Chondrocyte (in vitro differentiated cells): Measurements from ENCODE around the gene SGMS1. TPM values are rescaled to one million over a fixed set of nuclear protein-coding genes. Genes with fewer than 3 reads are reported as not detected.

Experiments
- DNase-seq: peaks from one replicate; pipeline ENCODE4 v3.0.0; 2021; ENCODE audit warnings: mixed read lengths, low spot score
- H3K27ac Mint-ChIP-seq: one replicate; pipeline ENCODE4 v1.8.0; 2021; ENCODE audit warnings: mild to moderate bottlenecking, moderate library complexity, mixed read lengths; ENCODE audit not compliant: unreplicated experiment
- H3K27me3 Mint-ChIP-seq: 2 replicates; pipeline ENCODE4 v1.8.0; 2021; ENCODE audit warnings: low read depth, mixed read lengths
- H3K36me3 Mint-ChIP-seq: 2 replicates; pipeline ENCODE4 v1.8.0; 2021; ENCODE audit warnings: low read depth, mixed read lengths
- H3K4me1 Mint-ChIP-seq: 2 replicates; pipeline ENCODE4 v1.8.0; 2021; ENCODE audit warnings: low read depth, mild to moderate bottlenecking, mixed read lengths
- H3K4me3 Mint-ChIP-seq: one replicate; pipeline ENCODE4 v1.8.0; 2021; ENCODE audit warnings: mild to moderate bottlenecking, moderate library complexity, mixed read lengths; ENCODE audit not compliant: unreplicated experiment
- H3K9me3 Mint-ChIP-seq: 2 replicates; pipeline ENCODE4 v1.8.0; 2021; ENCODE audit warnings: low read depth, mixed read lengths
- total RNA-seq: library from RNA; stranded (reverse); gene quantifications from 3 replicates; pipeline ENCODE4 v1.2.1, GENCODE V29; 2021
- TF ChIP-seq, protein P1 (sequence below): fragments of 200-600 bp; sonication (generic); IDR thresholded peaks from 2 replicates; pipeline ENCODE4 v1.5.0; 2021; ENCODE audit warnings: antibody characterized with exemption, mild to moderate bottlenecking, moderate library complexity

The SGMS1 gene
- total RNA-seq, 1 donor from 2014 or later = 27.1 TPM

DNA sequence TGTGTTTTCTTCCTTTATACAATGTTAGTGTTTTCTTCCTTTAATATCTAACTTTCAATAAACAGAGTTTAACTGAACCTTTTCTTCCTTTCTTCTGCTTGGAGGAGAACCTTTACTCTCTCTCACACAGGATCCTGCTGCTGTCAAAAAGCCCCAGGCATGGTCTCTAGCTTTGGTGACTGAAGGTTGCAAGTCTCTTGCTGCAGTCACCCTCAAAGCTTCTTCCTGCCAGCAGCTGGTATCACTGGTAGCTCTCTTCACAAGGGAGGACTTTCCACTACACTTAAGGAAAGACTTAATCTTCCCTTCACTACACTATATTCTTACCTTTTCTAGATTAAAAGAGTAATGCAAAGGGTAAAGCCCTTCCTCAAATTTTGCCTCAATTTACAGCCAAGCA, 153.4 kb downstream of the SGMS1 start:
- DNase-seq = no peak
- H3K4me3 Mint-ChIP-seq = no peak overlapping the region
- no peaks in the 10 kb centered on the region for H3K27me3 Mint-ChIP-seq
- H3K27ac Mint-ChIP-seq = peak overlapping the region; percentile 30
- peaks cover 27% of the 10 kb centered on the region for H3K4me1 Mint-ChIP-seq
- TF ChIP-seq, protein P1, sequence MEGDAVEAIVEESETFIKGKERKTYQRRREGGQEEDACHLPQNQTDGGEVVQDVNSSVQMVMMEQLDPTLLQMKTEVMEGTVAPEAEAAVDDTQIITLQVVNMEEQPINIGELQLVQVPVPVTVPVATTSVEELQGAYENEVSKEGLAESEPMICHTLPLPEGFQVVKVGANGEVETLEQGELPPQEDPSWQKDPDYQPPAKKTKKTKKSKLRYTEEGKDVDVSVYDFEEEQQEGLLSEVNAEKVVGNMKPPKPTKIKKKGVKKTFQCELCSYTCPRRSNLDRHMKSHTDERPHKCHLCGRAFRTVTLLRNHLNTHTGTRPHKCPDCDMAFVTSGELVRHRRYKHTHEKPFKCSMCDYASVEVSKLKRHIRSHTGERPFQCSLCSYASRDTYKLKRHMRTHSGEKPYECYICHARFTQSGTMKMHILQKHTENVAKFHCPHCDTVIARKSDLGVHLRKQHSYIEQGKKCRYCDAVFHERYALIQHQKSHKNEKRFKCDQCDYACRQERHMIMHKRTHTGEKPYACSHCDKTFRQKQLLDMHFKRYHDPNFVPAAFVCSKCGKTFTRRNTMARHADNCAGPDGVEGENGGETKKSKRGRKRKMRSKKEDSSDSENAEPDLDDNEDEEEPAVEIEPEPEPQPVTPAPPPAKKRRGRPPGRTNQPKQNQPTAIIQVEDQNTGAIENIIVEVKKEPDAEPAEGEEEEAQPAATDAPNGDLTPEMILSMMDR = no peak
- H3K9me3 Mint-ChIP-seq = no peaks in the 10 kb centered on the region
- H3K36me3 Mint-ChIP-seq = peaks cover 1% of the 10 kb centered on the region

DNA sequence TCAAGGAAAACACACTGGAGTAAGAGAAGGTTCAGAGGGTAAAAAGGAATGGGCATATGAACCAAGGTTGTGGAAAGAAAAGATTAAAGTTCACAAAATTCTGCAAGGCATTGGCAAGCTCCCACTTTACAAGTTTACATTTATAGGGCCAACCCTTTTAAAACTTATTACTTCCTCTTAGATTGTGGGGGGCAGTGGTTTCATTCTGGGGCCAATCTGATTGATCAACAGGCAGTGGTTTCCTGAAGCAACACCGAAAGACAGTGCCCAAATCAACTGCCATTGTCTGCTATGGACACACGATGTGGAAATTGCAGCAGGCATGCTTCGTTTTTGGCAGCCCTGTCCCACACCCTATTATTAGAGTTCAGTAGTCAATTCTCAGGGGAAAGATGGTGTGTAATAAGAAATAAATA, 154.0 kb downstream of the SGMS1 start:
- no peak for DNase-seq
- Mint-ChIP-seq H3K36me3 (peaks cover 1% of the 10 kb centered on the region), H3K4me1 (peaks cover 27% of the 10 kb centered on the region), H3K27me3 (no peaks in the 10 kb centered on the region), H3K4me3 (no peak overlapping the region), H3K9me3 (no peaks in the 10 kb centered on the region), H3K27ac (no peak overlapping the region)
- TF ChIP-seq, protein P1 = no peak

DNA sequence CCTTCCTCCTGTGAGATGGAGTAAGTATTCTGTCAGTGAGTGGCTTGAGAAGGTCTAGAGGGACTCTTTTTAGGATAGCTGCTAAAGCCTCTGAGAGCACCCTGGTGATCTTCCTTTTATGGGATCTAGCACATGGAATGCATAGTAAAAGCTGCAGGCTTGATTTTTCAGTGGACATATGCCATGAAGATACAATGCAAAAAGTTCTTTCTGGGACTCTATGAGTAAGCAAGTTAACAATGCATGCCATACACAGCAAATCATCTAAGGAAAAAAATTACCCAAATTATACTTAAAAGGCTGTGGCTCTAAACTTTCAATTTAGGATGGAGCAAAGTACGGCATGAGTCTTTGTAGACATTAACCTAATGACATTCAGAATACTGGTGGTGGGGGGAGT, 154.5 kb downstream of the SGMS1 start:
- Mint-ChIP-seq H3K4me3 (no peak overlapping the region), H3K27ac (no peak overlapping the region), H3K27me3 (no peaks in the 10 kb centered on the region), H3K4me1 (peaks cover 27% of the 10 kb centered on the region), H3K9me3 (no peaks in the 10 kb centered on the region), H3K36me3 (peaks cover 1% of the 10 kb centered on the region)
- no peak for DNase-seq
- TF ChIP-seq, protein P1 = no peak

DNA sequence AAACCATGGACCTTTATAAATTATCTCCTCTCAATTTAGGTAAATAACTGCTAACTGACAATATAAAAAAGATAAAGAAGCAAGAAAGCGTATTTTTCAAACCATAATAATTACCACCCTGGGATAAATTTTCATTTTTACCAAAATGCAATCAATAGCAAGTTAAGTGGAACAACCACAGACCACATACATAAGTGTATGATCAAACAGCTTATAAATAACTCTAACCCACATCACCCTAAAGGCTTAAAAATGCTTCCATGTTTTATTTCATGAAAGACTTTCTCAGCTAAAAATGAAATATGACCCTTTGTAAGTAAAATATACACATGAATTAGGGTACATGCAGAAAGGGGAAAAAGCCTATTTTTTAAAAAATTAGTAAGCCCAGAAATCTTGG, 156.5 kb downstream of the SGMS1 start:
- H3K9me3 Mint-ChIP-seq = no peaks in the 10 kb centered on the region
- H3K4me1 Mint-ChIP-seq = peaks cover 33% of the 10 kb centered on the region
- TF ChIP-seq, protein P1 = no peak
- no peak overlapping the region for H3K27ac Mint-ChIP-seq
- H3K27me3 Mint-ChIP-seq = no peaks in the 10 kb centered on the region
- no peak overlapping the region for H3K4me3 Mint-ChIP-seq
- peaks cover 1% of the 10 kb centered on the region for H3K36me3 Mint-ChIP-seq
- no peak for DNase-seq

DNA sequence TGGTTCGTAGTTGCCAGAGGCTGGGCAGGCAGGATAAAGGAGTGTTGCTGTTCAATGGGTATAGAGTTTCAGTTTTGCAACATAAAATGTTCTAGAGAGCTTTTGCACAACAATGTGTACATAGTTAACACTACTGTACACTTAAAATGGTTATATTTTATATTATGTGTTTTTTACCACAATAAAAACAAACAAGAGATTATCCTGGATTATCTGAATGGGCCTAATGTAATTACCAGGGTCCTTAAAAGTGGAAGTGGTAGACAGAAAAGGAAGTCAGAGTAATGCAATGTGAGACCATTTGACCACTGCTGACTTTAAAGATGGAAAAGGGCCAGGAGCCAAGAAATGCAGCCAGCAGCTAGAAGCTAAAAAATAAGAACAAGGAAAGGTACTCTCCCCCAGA, 159.7 kb downstream of the SGMS1 start:
- DNase-seq = no peak
- TF ChIP-seq, protein P1 = no peak
- Mint-ChIP-seq H3K27ac (no peak overlapping the region), H3K4me1 (peaks cover 7% of the 10 kb centered on the region), H3K27me3 (no peaks in the 10 kb centered on the region), H3K4me3 (no peak overlapping the region), H3K9me3 (no peaks in the 10 kb centered on the region), H3K36me3 (peaks cover 6% of the 10 kb centered on the region)
